Duodenal mucosa (tissue), 2 donors: ENCODE measurements around the gene PRUNE2.

Experiments
- H3K27ac ChIP-seq: one replicate; pipeline ENCODE4 v1.7.0; 2013; ENCODE audit warnings: low read depth, low read length
- H3K27me3 ChIP-seq, 2 donors: one replicate each; pipeline ENCODE4 v1.7.0; 2013; ENCODE audit warnings: low read length in 2 of 2, control low read depth in 1 of 2; ENCODE audit not compliant: insufficient read depth in 2 of 2, control insufficient read depth in 1 of 2
- H3K36me3 ChIP-seq, 2 donors: one replicate each; pipeline ENCODE4 v1.7.0; 2013; ENCODE audit warnings: low read length in 2 of 2, control low read depth in 1 of 2; ENCODE audit not compliant: insufficient read depth in 2 of 2, control insufficient read depth in 1 of 2
- H3K4me1 ChIP-seq, 2 donors: one replicate each; pipeline ENCODE4 v1.7.0; 2013; ENCODE audit warnings: low read length in 2 of 2, control low read depth in 1 of 2; ENCODE audit not compliant: insufficient read depth in 2 of 2, control insufficient read depth in 1 of 2
- H3K4me3 ChIP-seq, 2 donors: one replicate each; pipeline ENCODE4 v1.7.0; 2013; ENCODE audit warnings: low read length in 2 of 2, low read depth in 1 of 2
- H3K9ac ChIP-seq, 2 donors: one replicate each; pipeline ENCODE4 v1.7.0; 2013; ENCODE audit warnings: low read length in 2 of 2, low read depth in 1 of 2
- H3K9me3 ChIP-seq, 2 donors: one replicate each; pipeline ENCODE4 v1.7.0; 2013; ENCODE audit warnings: low read length in 2 of 2, control low read depth in 1 of 2; ENCODE audit not compliant: control insufficient read depth in 1 of 2

Gene PRUNE2

DNA sequence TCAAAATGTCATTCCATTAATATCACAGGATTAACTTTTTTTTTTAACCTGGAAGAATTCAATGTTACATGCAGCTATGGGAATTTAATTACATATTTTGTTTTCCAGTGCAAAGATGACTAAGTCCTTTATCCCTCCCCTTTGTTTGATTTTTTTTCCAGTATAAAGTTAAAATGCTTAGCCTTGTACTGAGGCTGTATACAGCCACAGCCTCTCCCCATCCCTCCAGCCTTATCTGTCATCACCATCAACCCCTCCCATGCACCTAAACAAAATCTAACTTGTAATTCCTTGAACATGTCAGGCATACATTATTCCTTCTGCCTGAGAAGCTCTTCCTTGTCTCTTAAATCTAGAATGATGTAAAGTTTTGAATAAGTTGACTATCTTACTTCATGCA is 121.0 kb downstream of the PRUNE2 start:
- Histone ChIP-seq H3K4me3 (no peak overlapping the region), H3K9me3 (no peaks in the 10 kb centered on the region), H3K36me3 (no peaks in the 10 kb centered on the region), H3K4me1 (peaks cover 8 to 12% of the 10 kb centered on the region in 2 donors), H3K27me3 (no peaks in the 10 kb centered on the region), H3K9ac (no peak overlapping the region), H3K27ac (no peak overlapping the region)

DNA sequence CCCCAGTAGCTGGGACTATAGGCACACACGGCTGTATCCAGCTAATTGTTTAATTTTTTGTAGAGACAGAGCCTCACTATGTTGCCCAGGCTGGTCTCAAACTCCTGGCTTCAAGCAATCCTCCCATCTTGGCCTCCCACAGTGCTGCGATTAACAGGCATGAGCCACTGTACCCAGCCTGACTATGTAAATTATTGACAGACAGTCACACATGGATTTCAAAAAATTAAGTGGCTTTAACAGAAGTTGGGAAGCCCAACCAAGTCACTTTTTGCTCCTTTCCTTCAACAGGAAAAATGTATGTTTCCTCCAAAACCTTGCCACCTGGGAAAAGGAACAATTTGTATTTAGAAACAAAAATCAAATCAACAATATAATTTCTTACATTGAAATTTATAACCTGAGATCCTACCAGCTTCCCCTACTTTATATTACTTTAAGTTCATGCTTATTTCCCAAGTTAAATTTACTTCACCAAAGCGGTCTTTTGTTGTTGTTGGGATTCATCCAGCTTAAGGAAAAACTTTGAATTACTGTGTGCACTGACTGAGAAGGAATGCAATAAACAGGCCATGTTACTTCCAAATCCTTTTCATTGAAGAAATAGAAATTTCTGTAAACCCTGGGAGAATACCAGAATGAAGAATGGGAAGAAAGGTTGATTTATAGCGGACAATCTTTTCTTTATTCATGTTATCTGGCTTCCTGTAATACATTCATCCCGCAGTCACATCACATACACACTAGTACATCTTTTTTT is 133.0 kb downstream of the PRUNE2 start:
- Histone ChIP-seq H3K36me3 (no peaks in the 10 kb centered on the region), H3K9ac (no peak overlapping the region), H3K27ac (no peak overlapping the region), H3K4me1 (no peaks in the 10 kb centered on the region), H3K27me3 (no peaks in the 10 kb centered on the region), H3K4me3 (no peak overlapping the region), H3K9me3 (no peaks in the 10 kb centered on the region)

DNA sequence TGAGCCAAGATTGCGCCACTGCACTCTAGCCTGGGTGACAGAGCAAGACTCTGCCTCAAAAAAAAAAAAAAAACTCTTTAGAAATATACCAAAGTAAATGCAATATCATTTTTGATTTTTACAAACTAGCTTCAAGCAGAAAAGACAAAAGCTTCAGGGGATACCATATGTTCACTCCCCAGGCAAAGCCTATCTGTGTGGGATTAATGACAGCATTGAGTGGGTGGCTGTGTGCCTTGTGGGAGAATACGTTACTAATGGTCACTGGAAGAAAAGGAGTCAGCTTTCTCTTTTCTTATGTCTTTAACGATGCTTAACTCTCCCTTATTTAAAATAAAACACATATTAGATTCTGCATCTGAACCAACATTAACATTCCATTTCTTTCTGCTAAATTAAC is 139.8 kb downstream of the PRUNE2 start:
- H3K36me3 ChIP-seq: no peaks in the 10 kb centered on the region
- peaks cover 0 to 2% of the 10 kb centered on the region in 2 donors for H3K4me1 ChIP-seq
- H3K9ac ChIP-seq: no peak overlapping the region
- no peak overlapping the region for H3K27ac ChIP-seq
- H3K4me3 ChIP-seq: no peak overlapping the region
- H3K27me3 ChIP-seq: no peaks in the 10 kb centered on the region
- no peaks in the 10 kb centered on the region for H3K9me3 ChIP-seq

DNA sequence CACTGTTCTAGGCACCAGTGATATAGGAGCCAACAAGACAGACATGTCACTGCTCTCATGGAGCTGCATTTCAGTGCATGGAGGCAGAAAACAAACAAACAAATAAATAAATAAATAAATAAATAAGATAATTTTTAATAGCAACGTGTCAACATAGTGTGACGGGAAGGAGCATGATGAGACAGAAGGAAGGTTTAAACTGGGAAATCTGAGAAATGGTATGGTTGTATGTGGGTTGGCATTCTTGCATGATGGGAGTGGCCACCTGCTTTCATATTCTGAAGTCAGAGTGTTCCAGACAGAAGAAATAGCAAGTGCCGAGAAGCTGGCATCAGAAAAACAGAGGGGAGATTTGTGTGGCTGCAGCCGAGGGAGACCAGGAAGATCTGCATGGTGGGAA is 141.8 kb downstream of the PRUNE2 start, which contains the start of gene PCA3:
Gene PCA3 (plus strand): TSS at position 301 of the 400 bp plus-strand sequence.
- H3K4me3 ChIP-seq: no peak within 1 kb of the TSS
- H3K4me1 ChIP-seq: peaks cover 0 to 6% of the 10 kb centered on the region in 2 donors
- H3K36me3 ChIP-seq: no peaks in the 10 kb centered on the region
- no peaks in the 10 kb centered on the region for H3K27me3 ChIP-seq
- no peak within 1 kb of the TSS for H3K27ac ChIP-seq
- H3K9me3 ChIP-seq: no peaks in the 10 kb centered on the region
- no peak within 1 kb of the TSS for H3K9ac ChIP-seq

DNA sequence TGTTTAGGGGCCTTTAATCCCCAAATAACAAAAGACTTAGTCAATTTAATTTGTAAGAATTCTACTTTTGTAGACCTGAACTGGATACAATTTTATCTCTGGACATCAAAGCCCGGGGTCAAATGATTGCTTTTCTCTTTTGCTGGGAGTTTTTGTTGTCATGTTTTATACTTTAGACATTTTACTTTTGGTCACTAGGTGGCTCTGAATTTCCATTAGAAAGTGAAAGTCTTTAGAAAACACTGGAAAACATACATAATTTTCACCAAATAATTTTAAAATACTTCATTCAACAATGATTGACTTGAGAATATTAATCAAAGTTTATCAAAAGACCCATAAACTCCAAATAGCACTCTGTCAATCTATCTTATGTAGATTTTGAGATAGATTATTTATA is 144.5 kb downstream of the PRUNE2 start:
- Histone ChIP-seq H3K27ac (no peak overlapping the region), H3K4me3 (no peak overlapping the region), H3K4me1 (peaks cover 0 to 6% of the 10 kb centered on the region in 2 donors), H3K27me3 (no peaks in the 10 kb centered on the region), H3K9me3 (no peaks in the 10 kb centered on the region), H3K36me3 (no peaks in the 10 kb centered on the region), H3K9ac (no peak overlapping the region)

DNA sequence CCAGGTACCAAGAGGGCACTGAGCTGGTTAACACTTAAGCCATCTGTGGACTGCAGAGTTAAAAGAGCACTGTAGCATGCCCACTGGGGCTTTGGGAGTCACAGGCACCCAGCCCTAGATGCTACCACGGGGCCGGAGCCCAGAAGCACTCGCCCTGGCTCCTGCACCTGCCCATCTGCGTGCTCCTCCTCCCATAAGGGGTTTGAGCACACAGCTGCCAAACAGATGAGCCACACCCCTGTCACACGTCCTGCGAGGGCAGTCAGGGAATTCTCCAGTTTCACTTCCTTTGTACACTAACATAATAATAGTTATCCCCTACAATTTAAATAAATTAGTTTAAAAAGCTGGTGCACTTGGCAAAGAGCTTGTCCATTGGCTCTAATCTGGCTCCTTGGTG is 146.2 kb downstream of the PRUNE2 start:
- Histone ChIP-seq H3K27ac (no peak overlapping the region), H3K9ac (no peak overlapping the region), H3K9me3 (no peaks in the 10 kb centered on the region), H3K4me1 (peaks cover 0 to 6% of the 10 kb centered on the region in 2 donors), H3K36me3 (no peaks in the 10 kb centered on the region), H3K4me3 (no peak overlapping the region), H3K27me3 (no peaks in the 10 kb centered on the region)

DNA sequence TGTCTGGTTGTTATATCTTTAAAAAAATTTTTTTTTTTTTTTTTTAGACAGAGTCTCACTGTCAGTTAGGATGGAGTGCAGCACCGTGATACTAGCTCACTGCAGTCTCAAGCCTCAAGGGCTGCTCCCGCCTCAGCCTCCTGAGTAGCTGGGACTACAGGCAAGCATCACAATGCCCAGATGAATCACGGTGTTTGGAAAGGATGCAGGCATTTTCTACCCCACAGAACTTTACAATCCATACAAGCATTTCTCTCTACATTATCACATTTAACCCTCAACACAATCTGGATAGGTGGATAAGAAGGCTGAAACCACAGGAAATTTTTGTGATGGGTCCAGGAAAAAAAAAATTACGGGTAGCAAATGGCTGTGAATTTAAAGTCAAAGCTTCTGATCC is 147.4 kb downstream of the PRUNE2 start:
- H3K36me3 ChIP-seq: no peaks in the 10 kb centered on the region
- no peak overlapping the region for H3K27ac ChIP-seq
- no peaks in the 10 kb centered on the region for H3K27me3 ChIP-seq
- peaks cover 0 to 6% of the 10 kb centered on the region in 2 donors for H3K4me1 ChIP-seq
- no peak overlapping the region for H3K9ac ChIP-seq
- H3K4me3 ChIP-seq: no peak overlapping the region
- H3K9me3 ChIP-seq: no peaks in the 10 kb centered on the region

DNA sequence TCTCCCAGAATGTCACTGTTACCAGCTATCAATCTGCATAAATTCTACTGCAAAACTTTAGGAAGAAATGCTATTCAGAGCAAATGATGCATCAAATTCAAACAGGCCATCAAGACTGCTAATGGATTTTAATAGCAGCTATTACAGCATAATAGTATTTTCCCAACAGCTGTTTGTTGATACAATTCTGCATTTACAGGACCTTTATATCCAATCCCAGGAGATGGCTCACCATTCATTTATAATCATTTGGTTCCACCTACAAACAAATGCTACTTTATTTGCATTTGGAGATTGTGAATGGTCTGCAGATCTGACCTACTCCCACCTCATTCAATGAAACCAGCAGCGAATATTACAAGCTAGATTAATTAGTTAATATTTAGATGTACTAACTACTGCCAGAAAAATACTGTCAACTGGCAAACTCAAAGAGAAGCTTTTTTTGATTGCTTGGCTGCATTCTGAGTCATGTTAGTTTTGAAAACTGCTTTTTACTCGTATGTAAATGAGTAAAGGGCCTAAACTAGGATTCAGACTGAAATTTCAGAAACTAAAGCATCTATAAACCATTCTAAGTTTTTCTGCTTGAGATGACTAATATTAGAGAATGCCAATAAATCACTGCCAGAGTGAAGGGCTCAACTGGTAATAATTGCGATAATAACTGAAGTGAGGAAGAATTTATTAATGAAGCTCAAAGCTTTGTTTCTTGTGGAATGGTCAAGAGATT is 148.8 kb downstream of the PRUNE2 start:
- Histone ChIP-seq H3K36me3 (no peaks in the 10 kb centered on the region), H3K9me3 (no peaks in the 10 kb centered on the region), H3K27ac (no peak overlapping the region), H3K9ac (no peak overlapping the region), H3K4me1 (peaks cover 0 to 6% of the 10 kb centered on the region in 2 donors), H3K27me3 (no peaks in the 10 kb centered on the region), H3K4me3 (no peak overlapping the region)

DNA sequence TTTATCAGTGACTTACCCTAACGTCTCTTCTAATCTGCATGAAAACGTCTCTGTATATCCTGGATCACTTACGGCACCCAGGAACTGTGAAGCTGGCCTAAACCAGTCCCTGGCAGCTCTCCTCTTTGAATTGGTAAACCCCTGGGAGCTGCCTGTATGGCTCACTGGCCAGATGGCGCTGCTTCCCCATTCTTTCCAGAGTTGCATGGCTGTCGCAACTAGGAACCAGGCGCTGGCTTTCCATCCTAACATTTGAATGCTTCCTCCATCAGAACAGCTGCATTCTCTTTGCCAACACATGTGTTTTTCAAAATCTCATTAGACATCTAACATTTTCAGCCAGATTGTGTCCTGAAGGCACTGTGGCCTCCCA is 149.7 kb downstream of the PRUNE2 start:
- Histone ChIP-seq H3K4me3 (no peak overlapping the region), H3K9ac (no peak overlapping the region), H3K27ac (no peak overlapping the region), H3K9me3 (no peaks in the 10 kb centered on the region), H3K36me3 (no peaks in the 10 kb centered on the region), H3K27me3 (no peaks in the 10 kb centered on the region), H3K4me1 (peaks cover 0 to 4% of the 10 kb centered on the region in 2 donors)

DNA sequence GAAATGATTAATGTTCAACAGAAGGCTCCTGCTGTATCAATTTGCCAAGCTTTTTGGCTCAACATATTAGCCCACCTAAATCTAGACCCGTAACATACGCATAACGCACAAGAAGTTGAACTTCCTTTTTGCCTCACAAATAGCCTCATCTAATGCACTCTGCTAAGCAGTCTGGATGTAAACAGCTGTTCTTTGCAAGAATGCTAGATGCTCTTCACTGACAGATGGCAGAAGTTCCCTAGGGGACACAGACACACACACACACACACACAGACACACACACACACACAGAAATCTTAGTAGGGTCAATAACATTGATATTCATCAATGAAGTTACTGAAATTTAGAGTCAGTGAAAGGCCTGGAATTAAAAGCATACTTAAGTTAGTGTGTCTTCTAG is 154.9 kb downstream of the PRUNE2 start:
- no peak overlapping the region for H3K27ac ChIP-seq
- no peaks in the 10 kb centered on the region for H3K36me3 ChIP-seq
- H3K9ac ChIP-seq: no peak overlapping the region
- peaks cover 0 to under 1% of the 10 kb centered on the region in 2 donors for H3K9me3 ChIP-seq
- no peak overlapping the region for H3K4me3 ChIP-seq
- H3K4me1 ChIP-seq: no peaks in the 10 kb centered on the region
- peaks cover 0 to 3% of the 10 kb centered on the region in 2 donors for H3K27me3 ChIP-seq
